Suprapubic skin (tissue), 4 donors: Measurements from ENCODE around the gene SLA2. TPM values are rescaled to one million over a fixed set of nuclear protein-coding genes. Genes with fewer than 3 reads are reported as not detected.

Source experiments
- DNase-seq, 2 donors: peaks; one replicate each; pipeline ENCODE4 v3.0.0-alpha.2; 2019; ENCODE audit warnings: low spot score in 2 of 2
- H3K27ac ChIP-seq: fragments of 200-600 bp; sonication (generic); one replicate; pipeline ENCODE4 v1.5.1; 2019
- H3K27me3 ChIP-seq: fragments of 200-600 bp; sonication (generic); one replicate; pipeline ENCODE4 v1.5.1; 2019
- H3K36me3 ChIP-seq: fragments of 200-600 bp; sonication (generic); one replicate; pipeline ENCODE4 v1.5.1; 2019
- H3K4me1 ChIP-seq: fragments of 200-600 bp; sonication (generic); one replicate; pipeline ENCODE4 v1.5.1; 2019
- H3K4me3 ChIP-seq: fragments of 200-600 bp; sonication (generic); one replicate; pipeline ENCODE4 v1.5.1; 2019; ENCODE audit warnings: mild to moderate bottlenecking
- H3K9me3 ChIP-seq: fragments of 200-600 bp; sonication (generic); one replicate; pipeline ENCODE4 v1.5.1; 2019
- EP300 ChIP-seq: sonication (generic); formaldehyde crosslinking; IDR thresholded peaks from one replicate; pipeline ENCODE4 v1.6.1; 2017; ENCODE audit warnings: antibody characterized with exemption
- POLR2A ChIP-seq, 2 donors: fragments of 450-650 bp; IDR thresholded peaks; one replicate each; pipeline ENCODE4 v1.6.1; 2017; ENCODE audit warnings: antibody characterized with exemption in 2 of 2, mild to moderate bottlenecking in 2 of 2, moderate library complexity in 2 of 2
- POLR2AphosphoS5 ChIP-seq, 3 donors: sonication (generic); formaldehyde crosslinking; IDR thresholded peaks; one replicate each; pipeline ENCODE4 v1.6.1; 2017; ENCODE audit warnings: antibody characterized with exemption in 3 of 3
- WGBS: methylation state at CpG from one replicate; pipeline ENCODE4 v1.1.5; 2018; 5-methylcytosine and 5-hydroxymethylcytosine counted together
- total RNA-seq, 4 donors: library from RNA; depleted of rRNA; stranded (reverse); fragments of >200 nt; gene quantifications; one replicate each; pipeline ENCODE4 v1.1.0, GENCODE V29; 2016
- TF ChIP-seq, protein P1 (sequence below), 2 donors: fragments of 200-600 bp in 1 of 2; fragments of 450-650 bp in 1 of 2; sonication (generic) in 1 of 2; IDR thresholded peaks; one replicate each; pipeline ENCODE4 v1.5.1; 2016 to 2019; ENCODE audit warnings: antibody characterized with exemption in 2 of 2, mild to moderate bottlenecking in 1 of 2, moderate library complexity in 1 of 2

The SLA2 gene
- total RNA-seq, 4 donors from 2014 or later: 0.30 to 0.97 TPM; not detected in 2

GRCh38 chr20:36599912-36600345 lies 46.1 kb downstream of the SLA2 start:
- 37% methylated on average over 5 of the region's 5 CpGs for WGBS
- TF ChIP-seq POLR2A (IDR thresholded peaks at IDR 0.05) (no peak), EP300 (no peak), POLR2AphosphoS5 (IDR thresholded peaks at IDR 0.05) (no peak)
- TF ChIP-seq, protein P1, sequence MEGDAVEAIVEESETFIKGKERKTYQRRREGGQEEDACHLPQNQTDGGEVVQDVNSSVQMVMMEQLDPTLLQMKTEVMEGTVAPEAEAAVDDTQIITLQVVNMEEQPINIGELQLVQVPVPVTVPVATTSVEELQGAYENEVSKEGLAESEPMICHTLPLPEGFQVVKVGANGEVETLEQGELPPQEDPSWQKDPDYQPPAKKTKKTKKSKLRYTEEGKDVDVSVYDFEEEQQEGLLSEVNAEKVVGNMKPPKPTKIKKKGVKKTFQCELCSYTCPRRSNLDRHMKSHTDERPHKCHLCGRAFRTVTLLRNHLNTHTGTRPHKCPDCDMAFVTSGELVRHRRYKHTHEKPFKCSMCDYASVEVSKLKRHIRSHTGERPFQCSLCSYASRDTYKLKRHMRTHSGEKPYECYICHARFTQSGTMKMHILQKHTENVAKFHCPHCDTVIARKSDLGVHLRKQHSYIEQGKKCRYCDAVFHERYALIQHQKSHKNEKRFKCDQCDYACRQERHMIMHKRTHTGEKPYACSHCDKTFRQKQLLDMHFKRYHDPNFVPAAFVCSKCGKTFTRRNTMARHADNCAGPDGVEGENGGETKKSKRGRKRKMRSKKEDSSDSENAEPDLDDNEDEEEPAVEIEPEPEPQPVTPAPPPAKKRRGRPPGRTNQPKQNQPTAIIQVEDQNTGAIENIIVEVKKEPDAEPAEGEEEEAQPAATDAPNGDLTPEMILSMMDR (IDR thresholded peaks at IDR 0.05): no peak

DNA sequence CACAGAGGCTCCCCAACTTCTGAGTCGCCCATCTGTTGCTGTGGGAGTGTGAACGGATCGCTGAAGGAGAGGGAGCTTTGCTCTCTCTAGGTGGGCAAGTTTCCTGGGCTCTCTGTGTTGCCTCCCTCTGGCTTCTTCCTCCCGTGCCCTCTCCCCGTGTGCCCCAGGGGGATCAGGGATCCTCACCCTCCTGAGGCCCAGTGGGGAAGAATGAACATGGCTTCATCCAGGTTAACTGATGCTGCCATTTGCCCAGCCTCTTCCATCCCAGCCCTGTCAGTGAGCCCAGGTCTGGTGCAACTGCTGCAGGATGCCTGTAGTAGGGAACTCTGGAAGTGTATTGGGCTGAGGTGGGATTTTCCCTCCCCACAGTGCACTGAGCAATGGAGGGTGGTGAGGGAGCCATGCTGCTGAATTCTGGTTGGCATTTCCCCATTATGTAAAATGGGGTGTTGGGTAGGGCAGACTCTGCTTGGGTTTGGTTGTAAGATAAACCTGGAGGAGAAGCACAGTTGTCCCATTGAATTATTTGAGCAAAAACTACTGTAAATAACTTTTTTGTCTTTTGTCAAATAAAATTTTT lies 52.6 kb downstream of the SLA2 start:
- WGBS: 86% methylated on average over 5 of the region's 5 CpGs

More at GRCh38 chr20:36599912-36600345, 46.1 kb downstream of the SLA2 start:
- no peak for DNase-seq
- Histone ChIP-seq H3K27ac (no peak overlapping the region), H3K27me3 (no peaks in the 10 kb centered on the region), H3K36me3 (no peaks in the 10 kb centered on the region), H3K4me3 (no peak overlapping the region), H3K4me1 (peaks cover 3% of the 10 kb centered on the region), H3K9me3 (no peaks in the 10 kb centered on the region)

GRCh38 chr20:36591854-36592641 lies 53.9 kb downstream of the SLA2 start:
- Histone ChIP-seq H3K4me3 (no peak overlapping the region), H3K27me3 (no peaks in the 10 kb centered on the region), H3K36me3 (no peaks in the 10 kb centered on the region), H3K4me1 (peaks cover 3% of the 10 kb centered on the region), H3K9me3 (no peaks in the 10 kb centered on the region), H3K27ac (no peak overlapping the region)
- TF ChIP-seq POLR2AphosphoS5 (IDR thresholded peaks at IDR 0.05) (no peak), EP300 (no peak), POLR2A (IDR thresholded peaks at IDR 0.05) (no peak)
- TF ChIP-seq, protein P1 (IDR thresholded peaks at IDR 0.05): no peak
- DNase-seq: no peak
- 79% methylated on average over 9 of the region's 9 CpGs for WGBS

More for the DNA sequence above, 52.6 kb downstream of the SLA2 start:
- H3K36me3 ChIP-seq: no peaks in the 10 kb centered on the region
- no peaks in the 10 kb centered on the region for H3K27me3 ChIP-seq
- H3K9me3 ChIP-seq: no peaks in the 10 kb centered on the region
- TF ChIP-seq EP300: no peak
- no peak for TF ChIP-seq POLR2AphosphoS5 (IDR thresholded peaks at IDR 0.05)
- no peak for TF ChIP-seq POLR2A (IDR thresholded peaks at IDR 0.05)
- TF ChIP-seq, protein P1 (IDR thresholded peaks at IDR 0.05): no peak
- H3K4me3 ChIP-seq: no peak overlapping the region
- no peak for DNase-seq
- no peak overlapping the region for H3K27ac ChIP-seq
- H3K4me1 ChIP-seq: peaks cover 3% of the 10 kb centered on the region

- no peak overlapping the region for H3K4me3 ChIP-seq
- no peaks in the 10 kb centered on the region for H3K36me3 ChIP-seq
- no peak overlapping the region for H3K27ac ChIP-seq
- DNase-seq: no peak
- 94% methylated on average over 4 of the region's 5 CpGs for WGBS
- no peaks in the 10 kb centered on the region for H3K9me3 ChIP-seq
- TF ChIP-seq EP300 (no peak), POLR2A (IDR thresholded peaks at IDR 0.05) (no peak), POLR2AphosphoS5 (IDR thresholded peaks at IDR 0.05) (no peak)
- TF ChIP-seq, protein P1 (IDR thresholded peaks at IDR 0.05): no peak
- peaks cover 3% of the 10 kb centered on the region for H3K4me1 ChIP-seq
- H3K27me3 ChIP-seq: no peaks in the 10 kb centered on the region
Observed at GRCh38 chr20:36591281-36591680, 54.7 kb downstream of the SLA2 start.

DNA sequence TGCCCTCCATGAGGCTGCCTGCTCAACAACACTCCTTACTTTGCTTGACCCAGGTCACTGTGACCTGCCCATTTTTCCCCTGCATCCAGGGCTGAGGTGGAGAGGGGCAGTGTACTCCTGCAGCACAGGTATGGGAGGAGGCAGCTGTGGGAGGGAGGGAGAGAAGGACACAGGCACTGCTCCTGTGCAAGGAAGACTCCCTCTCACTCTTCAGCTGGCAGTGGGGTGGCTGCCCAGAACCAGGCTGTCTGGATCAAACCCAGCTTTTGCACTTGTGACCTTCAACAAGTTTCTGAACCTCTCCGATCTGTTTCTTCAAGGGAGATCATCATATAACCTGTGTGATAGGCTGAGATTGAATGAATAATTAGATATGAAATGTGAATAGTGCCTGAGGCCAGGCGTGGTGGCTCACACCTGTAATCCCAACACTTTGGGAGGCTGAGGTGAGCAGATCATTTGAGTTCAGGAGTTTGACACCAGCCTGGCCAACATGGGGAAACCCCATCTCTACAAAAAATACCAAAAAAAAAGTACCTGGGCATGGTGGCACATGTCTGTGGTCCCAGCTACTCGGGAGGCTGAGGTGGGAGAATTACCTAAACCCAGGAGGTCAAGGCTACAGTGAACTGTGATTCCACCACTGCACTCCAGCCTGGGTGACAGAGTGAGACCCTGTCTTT lies 58.5 kb downstream of the SLA2 start:
- Histone ChIP-seq H3K27ac (no peak overlapping the region), H3K27me3 (no peaks in the 10 kb centered on the region), H3K4me3 (no peak overlapping the region), H3K4me1 (peaks cover 18% of the 10 kb centered on the region), H3K9me3 (no peaks in the 10 kb centered on the region), H3K36me3 (peaks cover 3% of the 10 kb centered on the region)
- WGBS: 72% methylated on average over 3 of the region's 3 CpGs
- no peak for DNase-seq
- no peak for TF ChIP-seq POLR2A (IDR thresholded peaks at IDR 0.05)
- no peak for TF ChIP-seq POLR2AphosphoS5 (IDR thresholded peaks at IDR 0.05)
- TF ChIP-seq, protein P1 (IDR thresholded peaks at IDR 0.05): no peak
- TF ChIP-seq EP300: no peak
